GM23338 (cell line): ENCODE measurements around the gene DUSP10. TPM values are rescaled to one million over a fixed set of nuclear protein-coding genes. Genes with fewer than 3 reads are reported as not detected.

Source experiments
- ATAC-seq: fragments of 200-7000 bp; cut with Tn5 transposase; 3 replicates; pipeline ENCODE4 v1.9.1; 2020
- DNase-seq: peaks from one replicate; pipeline ENCODE4 v3.0.0-alpha.2; 2015; ENCODE audit warnings: low spot score
- H2AFZ ChIP-seq: fragments of 200-600 bp; sonication (generic); 2 replicates; pipeline ENCODE4 v1.8.0; 2016; ENCODE audit warnings: antibody characterized with exemption, mild to moderate bottlenecking, moderate library complexity
- H3F3A ChIP-seq: fragments of 200-600 bp; sonication (generic); replicated peaks from 2 replicates; pipeline ENCODE4 v1.8.0; 2017; ENCODE audit warnings: antibody characterized with exemption, mixed run types, low read depth
- H3K27ac ChIP-seq: fragments of 200-600 bp; sonication (generic); 2 replicates; pipeline ENCODE4 v1.6.1; 2016; ENCODE audit warnings: low read depth
- H3K27me3 ChIP-seq: fragments of 200-600 bp; sonication (generic); 2 replicates; pipeline ENCODE4 v1.8.0; 2016; ENCODE audit warnings: mild to moderate bottlenecking, mixed run types, moderate library complexity; ENCODE audit not compliant: insufficient read depth
- H3K36me3 ChIP-seq: fragments of 200-600 bp; sonication (generic); 2 replicates; pipeline ENCODE4 v1.8.0; 2016; ENCODE audit warnings: mild to moderate bottlenecking; ENCODE audit not compliant: insufficient read depth
- H3K4me1 ChIP-seq: fragments of 200-600 bp; sonication (generic); 2 replicates; pipeline ENCODE4 v1.8.0; 2016; ENCODE audit warnings: mild to moderate bottlenecking, moderate library complexity; ENCODE audit not compliant: insufficient read depth
- H3K4me2 ChIP-seq: fragments of 200-600 bp; sonication (generic); 2 replicates; pipeline ENCODE4 v1.7.1; 2017; ENCODE audit warnings: mixed run types
- H3K4me3 ChIP-seq: fragments of 200-600 bp; sonication (generic); 2 replicates; pipeline ENCODE4 v1.6.1; 2016; ENCODE audit warnings: mixed run types
- H3K79me2 ChIP-seq: fragments of 200-600 bp; sonication (generic); replicated peaks from 2 replicates; pipeline ENCODE4 v1.8.0; 2017; ENCODE audit warnings: mild to moderate bottlenecking; ENCODE audit not compliant: insufficient read depth
- H3K9me2 ChIP-seq: fragments of 200-600 bp; sonication (generic); 2 replicates; pipeline ENCODE4 v1.8.0; 2017; ENCODE audit not compliant: insufficient read depth
- H4K20me1 ChIP-seq: fragments of 200-600 bp; sonication (generic); replicated peaks from 2 replicates; pipeline ENCODE4 v1.8.0; 2017; ENCODE audit warnings: mild to moderate bottlenecking; ENCODE audit not compliant: insufficient read depth
- H3K27ac Mint-ChIP-seq: 2 replicates; pipeline ENCODE4 v1.8.0; 2020; ENCODE audit warnings: inconsistent platforms, mild to moderate bottlenecking, moderate library complexity, mixed read lengths
- H3K27me3 Mint-ChIP-seq: 3 replicates; pipeline ENCODE4 v1.8.0; 2022; ENCODE audit warnings: low read depth, mild to moderate bottlenecking, moderate library complexity, mixed read lengths, inconsistent platforms; ENCODE audit not compliant: insufficient read depth, poor library complexity
- H3K36me3 Mint-ChIP-seq: 3 replicates; pipeline ENCODE4 v1.8.0; 2021; ENCODE audit warnings: low read depth, mild to moderate bottlenecking, inconsistent platforms, moderate library complexity, mixed read lengths
- H3K4me1 Mint-ChIP-seq: 3 replicates; pipeline ENCODE4 v1.8.0; 2020; ENCODE audit warnings: mild to moderate bottlenecking, inconsistent platforms, mixed read lengths
- H3K4me3 Mint-ChIP-seq: 3 replicates; pipeline ENCODE4 v1.8.0; 2021; ENCODE audit warnings: moderate library complexity, mild to moderate bottlenecking, inconsistent platforms, mixed read lengths
- H3K9me3 Mint-ChIP-seq: 3 replicates; pipeline ENCODE4 v1.8.0; 2020; ENCODE audit warnings: moderate library complexity, mild to moderate bottlenecking, inconsistent platforms, mixed read lengths
- CREB1 ChIP-seq: fragments of 250-450 bp; sonication (Bioruptor Pico); IDR thresholded peaks from 2 replicates; pipeline ENCODE4 v1.5.0; 2020; ENCODE audit warnings: low read depth, mild to moderate bottlenecking, moderate library complexity
- CTCF ChIP-seq, 2 experiments: fragments of 200-600 bp in 1 of 2; sonication (generic) in 1 of 2; conservative IDR thresholded peaks; 2 replicates each; pipeline versions ENCODE4 v1.5.1 to v1.6.1; 2016 to 2017; ENCODE audit warnings: antibody characterized with exemption in 2 of 2, low read depth in 2 of 2, mild to moderate bottlenecking in 2 of 2, moderate library complexity in 1 of 2
- ETS1 ChIP-seq: IDR thresholded peaks from 2 replicates; pipeline ENCODE4 v1.6.1; 2016; ENCODE audit warnings: antibody characterized with exemption
- EZH2 ChIP-seq: fragments of 200-600 bp; sonication (generic); IDR thresholded peaks from one replicate; pipeline ENCODE4 v1.8.0; 2017; ENCODE audit warnings: antibody characterized with exemption, mild to moderate bottlenecking, low read depth; ENCODE audit not compliant: unreplicated experiment
- EZH2phosphoT487 ChIP-seq: fragments of 200-600 bp; sonication (generic); IDR thresholded peaks from one replicate; pipeline ENCODE4 v1.8.1; 2018; ENCODE audit warnings: antibody characterized with exemption; ENCODE audit not compliant: unreplicated experiment
- JUNB ChIP-seq: IDR thresholded peaks from one replicate; pipeline ENCODE4 v1.6.1; 2016; ENCODE audit warnings: antibody characterized with exemption; ENCODE audit not compliant: unreplicated experiment
- NANOG ChIP-seq: IDR thresholded peaks from 2 replicates; pipeline ENCODE4 v1.6.1; 2016; ENCODE audit warnings: antibody characterized with exemption, borderline replicate concordance
- POLR2AphosphoS5 ChIP-seq: IDR thresholded peaks from 2 replicates; pipeline ENCODE4 v1.6.1; 2016; ENCODE audit warnings: antibody characterized with exemption, low read depth
- REST ChIP-seq: IDR thresholded peaks from one replicate; pipeline ENCODE4 v1.6.1; 2018; ENCODE audit warnings: antibody characterized with exemption; ENCODE audit not compliant: unreplicated experiment
- STAT1 ChIP-seq: IDR thresholded peaks from one replicate; pipeline ENCODE4 v1.6.1; 2016; ENCODE audit warnings: antibody characterized with exemption; ENCODE audit not compliant: unreplicated experiment
- ZNF114 ChIP-seq: fragments of 250-450 bp; sonication (Bioruptor Pico); IDR thresholded peaks from 2 replicates; pipeline ENCODE4 v1.5.0; 2020; ENCODE audit warnings: mild to moderate bottlenecking, moderate library complexity
- ZNF331 ChIP-seq: fragments of 250-450 bp; sonication (Bioruptor Pico); IDR thresholded peaks from 2 replicates; pipeline ENCODE4 v1.5.0; 2020; ENCODE audit warnings: low read depth, mild to moderate bottlenecking, moderate library complexity
- ZNF462 ChIP-seq: fragments of 250-450 bp; sonication (Bioruptor Pico); IDR thresholded peaks from 2 replicates; pipeline ENCODE4 v1.5.0; 2020; ENCODE audit warnings: mild to moderate bottlenecking, moderate library complexity
- polyA plus RNA-seq: library from polyadenylated mRNA; unstranded; fragments of >200 nt; fragmentation: Nextera tagmentation; extraction: Ambion mirVana; gene quantifications from 2 replicates; pipeline ENCODE4 v1.2.1, GENCODE V29; 2016
- total RNA-seq: library from RNA; depleted of rRNA; stranded (reverse); fragments of >200 nt; shearing (Covaris generic); gene quantifications from 2 replicates; pipeline ENCODE4 v1.2.3, GENCODE V29; 2014

The DUSP10 gene
- total and polyA plus RNA-seq, 2 experiments from 2014 or later = 1.5 to 1.6 TPM

- no peaks in the 10 kb centered on the region for H4K20me1 ChIP-seq
- no peak overlapping the region for H3K4me3 ChIP-seq
- no peak overlapping the region for H3K4me2 ChIP-seq
- Mint-ChIP-seq H3K27ac (no peak overlapping the region), H3K9me3 (no peaks in the 10 kb centered on the region), H3K4me3 (no peak overlapping the region), H3K36me3 (no peaks in the 10 kb centered on the region), H3K4me1 (no peaks in the 10 kb centered on the region), H3K27me3 (peaks cover 2% of the 10 kb centered on the region)
- no peaks in the 10 kb centered on the region for H3K36me3 ChIP-seq
- H3K9me2 ChIP-seq = peaks cover 8% of the 10 kb centered on the region
- H3K79me2 ChIP-seq = no peaks in the 10 kb centered on the region
- no peaks in the 10 kb centered on the region for H3F3A ChIP-seq
- no peak overlapping the region for H3K27ac ChIP-seq
- H3K4me1 ChIP-seq = no peaks in the 10 kb centered on the region
- no peaks in the 10 kb centered on the region for H3K27me3 ChIP-seq
- DNase-seq (no peak), ATAC-seq (no peak)
- TF ChIP-seq ETS1 (no peak), REST (no peak), CREB1 (CRISPR knock-in tag) (no peak), CTCF (conservative IDR thresholded peaks at IDR 0.05; ENCODE audit: low read depth in 2 of 2) (no peak), EZH2 (no peak), NANOG (no peak), STAT1 (no peak), EZH2phosphoT487 (no peak), ZNF331 (CRISPR knock-in tag) (no peak), ZNF462 (CRISPR knock-in tag) (no peak), ZNF114 (CRISPR knock-in tag) (no peak), JUNB (no peak), POLR2AphosphoS5 (no peak)
- H2AFZ ChIP-seq = no peak overlapping the region
These were observed 16.6 kb upstream of the DUSP10 start for GRCh38 chr1:221758455-221758854.
